Sciatic nerve (tissue), 2 donors: ENCODE data around the gene KASH5. TPM values are rescaled to one million over a fixed set of nuclear protein-coding genes. Genes with fewer than 3 reads are reported as not detected.

Experiments used
- ATAC-seq: fragments of 200-7000 bp; cut with Tn5 transposase; one replicate; pipeline ENCODE4 v1.9.1; 2020; ENCODE audit warnings: mild to moderate bottlenecking, moderate library complexity
- DNase-seq: peaks from one replicate; pipeline ENCODE4 v3.0.0-alpha.2; 2020; ENCODE audit warnings: low spot score
- intact Hi-C: fragments of 100-400 bp; cut with DNase I; formaldehyde crosslinking; loops from one replicate; pipeline ENCODE4 v1.14.2; 2022
- total RNA-seq: library from RNA; stranded (reverse); fragmentation: NEBNext Ultra II Directional; extraction: Animal tissue kit (Norgen Biotek cat#: 25700); gene quantifications from one replicate; pipeline ENCODE4 v1.2.1, GENCODE V29; 2021
- donor health status: DM: no; HTN: no; CAD: no.
- donor health status: DM: no; HTN: no; CAD: no.

KASH5 gene
- total RNA-seq, 1 donor from 2014 or later: not detected

GRCh38 chr19:49390131-49390928 lies 2.3 kb downstream of the KASH5 start:
- ATAC-seq (no peak), DNase-seq (no peak)
- intact Hi-C loops: no loop called here

- intact Hi-C loops: no loop called here
- ATAC-seq (no peak), DNase-seq (no peak)
Observed at GRCh38 chr19:49390929-49391359, 2.9 kb downstream of the KASH5 start.

- peak; percentile 87 for ATAC-seq
- intact Hi-C loops: no loop called here
- DNase-seq: peak; percentile 88
Observed at GRCh38 chr19:49391581-49392399, 3.7 kb downstream of the KASH5 start.

GRCh38 chr19:49393881-49394280 lies 5.8 kb downstream of the KASH5 start:
- DNase-seq (no peak), ATAC-seq (no peak)
- intact Hi-C loops: no loop called here

- ATAC-seq (no peak), DNase-seq (no peak)
- intact Hi-C loops: no loop called here
Observed at GRCh38 chr19:49395581-49396407, 7.7 kb downstream of the KASH5 start.

- ATAC-seq (no peak), DNase-seq (no peak)
- intact Hi-C loops: no loop called here
Observed at GRCh38 chr19:49396738-49397505, 8.9 kb downstream of the KASH5 start.

GRCh38 chr19:49398001-49398615 lies 10.1 kb downstream of the KASH5 start:
- intact Hi-C loops: no loop called here
- DNase-seq (no peak), ATAC-seq (no peak)

- ATAC-seq: no peak
- intact Hi-C loops: no loop called here
- no peak for DNase-seq
Observed at GRCh38 chr19:49398931-49399330, 10.9 kb downstream of the KASH5 start.

- no peak for DNase-seq
- intact Hi-C loops: no loop called here
- ATAC-seq: no peak
Observed at GRCh38 chr19:49400029-49400428, 12.0 kb downstream of the KASH5 start.

- DNase-seq (no peak), ATAC-seq (no peak)
- intact Hi-C loops: no loop called here
Observed at GRCh38 chr19:49403404-49404187, 15.5 kb downstream of the KASH5 start.

- no peak for DNase-seq
- intact Hi-C loops: no loop called here
- no peak for ATAC-seq
Observed at GRCh38 chr19:49407079-49407478, 19.0 kb downstream of the KASH5 start.

- no peak for DNase-seq
- ATAC-seq: no peak
- intact Hi-C loops: no loop called here
Observed at GRCh38 chr19:49407482-49408015, 19.5 kb downstream of the KASH5 start.

GRCh38 chr19:49408816-49409440 lies 20.9 kb downstream of the KASH5 start:
- DNase-seq: no peak
- ATAC-seq: no peak
- intact Hi-C loops: no loop called here

GRCh38 chr19:49409441-49410029 lies 21.5 kb downstream of the KASH5 start:
- DNase-seq (no peak), ATAC-seq (no peak)
- intact Hi-C loops: no loop called here

- intact Hi-C loops: no loop called here
- ATAC-seq (no peak), DNase-seq (no peak)
Observed at GRCh38 chr19:49411681-49412326, 23.8 kb downstream of the KASH5 start.

GRCh38 chr19:49413348-49413747 lies 25.3 kb downstream of the KASH5 start:
- no peak for ATAC-seq

More at GRCh38 chr19:49413348-49413747, 25.3 kb downstream of the KASH5 start:
- no peak for DNase-seq
- intact Hi-C loops: no loop called here
